ENCODE results near the gene KDR. TPM values are rescaled to one million over a fixed set of nuclear protein-coding genes. Genes with fewer than 3 reads are reported as not detected.

KDR gene
- 56.8 TPM for polyA plus RNA-seq (ENCODE audit: insufficient read length)
- long read RNA-seq, donor 1, partial matches to known transcripts = 5 of 5 reads
- long read RNA-seq, donor 1, other reads (novel, unspliced or antisense) = 0 of 5 reads
- long read RNA-seq, donor 2, full-length matches to known transcripts = 5 of 5 reads
- long read RNA-seq, donor 2, partial matches to known transcripts = 0 of 5 reads
- long read RNA-seq, donor 2, other reads (novel, unspliced or antisense) = 0 of 5 reads
- long read RNA-seq, donor 3, full-length matches to known transcripts = 1 of 8 reads
- long read RNA-seq, donor 3, partial matches to known transcripts = 7 of 8 reads
- long read RNA-seq, donor 3, other reads (novel, unspliced or antisense) = 0 of 8 reads
- long read RNA-seq, donor 4 = 0 reads
- long read RNA-seq, donor 5, full-length matches to known transcripts = 5 of 5 reads
- long read RNA-seq, donor 5, partial matches to known transcripts = 0 of 5 reads
- long read RNA-seq, donor 5, other reads (novel, unspliced or antisense) = 0 of 5 reads
- long read RNA-seq, donor 6, full-length matches to known transcripts = 3 of 3 reads
- long read RNA-seq, donor 6, partial matches to known transcripts = 0 of 3 reads
- long read RNA-seq, donor 6, other reads (novel, unspliced or antisense) = 0 of 3 reads
- long read RNA-seq, donor 7, full-length matches to known transcripts = 2 of 2 reads
- long read RNA-seq, donor 7, partial matches to known transcripts = 0 of 2 reads
- long read RNA-seq, donor 7, other reads (novel, unspliced or antisense) = 0 of 2 reads
- long read RNA-seq, donor 8 = 0 reads

- DNase-seq = peak; percentile 30
Observed at GRCh38 chr4:55125087-55125721, at the start of gene KDR. KDR (minus strand) TSS chr4:55125595; CDS start chr4:55125293, 302 bp downstream.

GRCh38 chr4:55173580-55173979, 48.2 kb upstream of the KDR start:
- DNase-seq = no peak

DNA sequence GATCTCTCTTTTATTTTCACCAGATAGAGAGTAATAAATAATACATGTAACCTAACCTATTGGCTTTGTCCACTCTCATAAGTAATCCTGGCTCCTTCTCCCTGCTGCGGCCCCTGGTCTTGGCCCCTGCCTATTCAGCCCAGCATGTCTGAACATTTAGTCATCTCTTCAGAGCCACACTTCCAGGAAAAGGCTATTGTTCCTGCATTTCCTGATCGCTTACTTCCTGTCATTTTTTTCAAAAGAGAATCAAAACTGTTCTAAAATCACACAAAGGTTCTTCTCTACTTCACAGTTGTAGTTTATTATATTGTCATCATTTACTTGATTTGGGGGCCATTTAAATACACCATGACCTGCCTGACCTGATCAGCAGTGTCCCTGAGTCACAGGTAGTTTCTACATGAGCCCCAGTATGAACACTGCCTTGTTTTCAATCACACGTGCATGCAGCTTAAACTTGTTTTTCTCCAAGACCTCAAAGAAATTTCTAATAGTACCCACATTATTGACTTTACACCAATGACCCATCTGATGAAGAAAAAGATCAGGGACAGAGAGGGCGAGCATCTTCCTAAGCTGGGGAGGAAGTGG, 47.4 kb upstream of the KDR start:
- DNase-seq = no peak

GRCh38 chr4:55170462-55170861, 45.1 kb upstream of the KDR start:
- DNase-seq = no peak

GRCh38 chr4:55169352-55169961, 44.1 kb upstream of the KDR start:
- DNase-seq = no peak

DNA sequence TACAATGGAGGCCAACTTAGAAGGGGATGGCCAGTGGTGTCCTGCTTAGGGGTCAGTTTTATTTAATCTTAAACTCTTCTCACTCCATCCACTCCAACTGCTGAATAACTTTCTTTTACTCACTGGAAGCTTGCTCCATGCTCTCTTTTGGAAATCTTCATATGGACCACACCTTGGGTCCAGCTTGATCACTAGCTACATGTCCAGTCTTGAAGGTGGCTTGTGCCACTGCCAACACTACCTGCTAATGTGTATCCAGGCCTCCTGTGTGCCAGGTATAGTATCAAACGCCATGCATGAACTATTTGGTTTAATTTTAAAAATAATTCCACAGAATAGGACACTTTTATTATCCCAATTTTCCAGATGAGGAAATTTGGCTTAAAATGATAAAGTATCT, 37.0 kb upstream of the KDR start:
- DNase-seq = no peak

- no peak for DNase-seq
Observed at GRCh38 chr4:55161739-55162138, 36.3 kb upstream of the KDR start.

DNA sequence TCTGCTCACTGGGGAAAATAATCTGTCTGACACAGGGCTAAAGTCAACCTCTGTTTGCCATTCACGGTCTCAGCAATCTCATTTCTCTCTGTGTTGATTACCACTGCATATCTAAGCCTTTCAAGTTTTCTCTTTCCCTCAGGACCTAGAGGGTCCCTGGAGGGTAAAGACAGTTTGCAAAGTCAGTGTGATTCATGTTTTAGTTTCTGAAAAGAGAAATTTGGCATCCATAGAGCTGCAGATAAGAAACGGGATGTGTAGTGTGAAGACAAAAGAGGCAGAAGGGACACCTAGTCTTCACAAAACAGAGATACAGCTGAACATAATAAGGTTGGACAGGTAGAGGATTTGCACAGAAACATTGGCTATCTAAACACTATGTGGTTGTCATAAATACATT, 34.5 kb upstream of the KDR start:
- DNase-seq = no peak

DNA sequence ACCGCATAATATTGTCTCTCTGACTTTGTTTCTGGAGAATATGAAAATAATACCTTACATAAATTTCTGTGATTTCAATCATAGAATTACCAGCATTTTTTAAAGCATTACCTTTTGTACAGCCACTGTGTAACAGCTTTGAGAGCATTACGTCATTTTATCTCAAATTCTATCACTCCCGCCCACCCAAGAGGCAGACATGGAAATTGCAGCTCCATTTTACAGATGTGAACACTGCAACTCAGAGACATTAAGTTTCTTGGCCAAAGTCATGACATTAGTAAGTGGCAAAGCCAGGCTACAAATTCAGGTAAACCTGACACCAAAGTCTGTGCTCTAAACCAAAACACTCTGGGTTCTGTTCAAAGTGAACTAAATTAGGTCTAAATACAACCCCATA, 33.6 kb upstream of the KDR start:
- DNase-seq = no peak

- no peak for DNase-seq
Observed at GRCh38 chr4:55157559-55158277, 32.3 kb upstream of the KDR start.

DNA sequence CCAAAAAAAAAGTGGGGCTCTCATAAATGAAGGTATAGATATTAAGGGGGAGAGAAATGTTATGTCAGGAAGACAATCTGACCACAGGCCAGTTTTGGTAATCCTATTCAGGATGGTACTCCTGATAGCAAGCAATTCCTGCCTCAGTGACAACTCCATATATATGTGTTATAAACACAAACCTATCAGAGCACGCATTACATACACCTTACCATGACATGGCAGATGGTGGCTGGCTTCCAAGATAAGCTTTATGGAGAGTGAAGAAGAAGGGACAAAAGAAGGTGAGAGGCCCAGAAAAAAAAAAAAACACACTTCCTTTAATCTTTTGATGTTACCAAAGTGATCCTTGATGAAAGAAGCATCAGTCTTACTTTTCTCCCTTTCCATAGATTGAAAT, 29.5 kb upstream of the KDR start:
- no peak for DNase-seq

DNA sequence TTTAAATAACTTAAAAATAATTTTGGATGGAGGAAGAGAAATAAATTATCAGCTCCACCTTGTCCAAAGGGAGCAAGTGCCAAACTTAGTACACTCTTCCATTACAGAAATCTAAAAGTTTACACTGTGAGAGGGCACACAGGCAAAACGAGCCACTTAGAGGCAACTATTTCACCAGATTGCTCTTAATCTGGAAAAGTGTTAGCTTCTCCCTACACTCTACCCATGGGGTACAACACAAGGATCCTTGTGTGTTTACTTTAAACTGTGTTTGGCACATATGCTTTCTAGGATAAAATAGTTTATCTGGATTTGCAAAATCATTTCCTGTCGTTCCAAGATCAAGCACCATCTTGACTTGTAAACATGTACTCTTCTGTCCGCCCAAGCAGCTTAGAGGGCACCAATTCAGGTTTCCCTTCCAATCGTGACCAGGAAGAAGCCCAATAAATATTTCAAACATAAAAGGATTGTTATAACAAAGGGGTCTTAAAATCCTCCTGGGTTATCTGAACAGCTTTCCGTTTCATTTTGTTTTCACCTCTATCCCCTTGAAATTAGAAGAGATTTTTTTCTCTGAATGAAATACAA, 29.0 kb upstream of the KDR start:
- no peak for DNase-seq

GRCh38 chr4:55143858-55144257, 18.5 kb upstream of the KDR start:
- DNase-seq = no peak

GRCh38 chr4:55138367-55138766, 13.0 kb upstream of the KDR start:
- DNase-seq = no peak

DNA sequence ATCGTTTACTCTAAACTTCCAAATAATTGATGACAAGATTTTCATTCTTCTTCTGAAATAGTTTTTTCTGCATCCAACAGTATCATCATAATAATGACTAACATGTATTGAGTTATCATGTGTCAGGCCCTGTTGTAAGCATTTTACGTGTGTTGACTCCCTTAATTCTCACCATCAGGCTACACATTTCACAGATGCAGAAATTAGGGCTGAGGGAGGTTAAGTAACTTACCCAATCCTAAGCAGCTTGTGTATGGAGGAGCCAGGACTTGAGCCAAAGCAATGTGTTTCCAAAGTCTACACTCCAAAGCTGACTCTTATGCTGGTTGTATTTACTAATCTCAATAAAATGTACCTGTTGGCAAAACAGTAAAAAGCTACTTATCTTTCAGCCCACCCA, 11.2 kb upstream of the KDR start:
- no peak for DNase-seq

DNA sequence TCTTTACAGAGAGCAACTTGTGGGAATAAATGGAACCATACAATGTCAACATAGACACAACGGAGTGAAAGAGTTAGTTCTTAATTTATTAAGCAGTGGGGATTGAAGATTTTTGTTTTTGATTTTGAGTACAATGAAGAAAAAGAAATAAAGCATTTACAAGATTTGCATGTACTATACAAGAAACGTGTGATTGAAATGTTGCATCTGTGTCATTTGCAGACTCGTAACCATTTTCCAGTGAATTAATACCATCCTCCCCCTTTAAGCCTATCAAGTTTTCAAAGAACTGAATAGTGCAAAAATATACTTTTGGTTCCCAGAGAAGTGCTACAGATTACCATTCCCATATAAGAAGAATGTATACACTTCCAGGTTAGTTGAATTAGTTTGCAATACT, 8.6 kb upstream of the KDR start:
- no peak for DNase-seq

GRCh38 chr4:55132775-55133174, 7.4 kb upstream of the KDR start:
- no peak for DNase-seq

DNA sequence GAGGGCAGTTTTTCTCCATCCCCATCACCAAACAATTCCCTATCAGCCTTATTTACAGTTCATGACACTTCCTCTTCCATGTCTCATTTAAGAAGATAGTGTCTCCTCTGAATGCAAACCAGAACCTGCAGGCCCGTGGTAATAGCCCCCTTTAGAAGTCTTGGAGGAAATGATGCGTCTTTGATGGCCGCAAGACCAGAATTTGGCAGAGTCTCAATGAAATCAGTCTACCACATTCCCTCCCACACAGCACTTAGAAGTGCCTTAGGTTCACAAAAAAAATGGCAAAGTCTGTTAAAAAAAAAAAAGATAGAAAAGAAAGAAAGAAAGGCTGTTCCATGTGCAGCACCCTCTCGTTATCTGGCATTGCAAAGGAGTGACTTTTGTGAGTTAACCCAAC, 2.1 kb upstream of the KDR start:
- no peak for DNase-seq

- no peak for DNase-seq
Observed at GRCh38 chr4:55127053-55127452, 1.7 kb upstream of the KDR start.

GRCh38 chr4:55125763-55126541, 557 bp upstream of the KDR start:
- peak; percentile 8 for DNase-seq
